ENCODE results near the gene FARS2.

The FARS2 gene

GRCh38 chr6:5619249-5619648 is 357.9 kb downstream of the FARS2 start:
- no peak overlapping the region for H3K4me3 ChIP-seq (ENCODE audit: low read depth, low read length)
- no peak for TF ChIP-seq CTCF (IDR thresholded peaks at IDR 0.05; ENCODE audit: borderline replicate concordance, insufficient read depth, low read depth, low read length)

DNA sequence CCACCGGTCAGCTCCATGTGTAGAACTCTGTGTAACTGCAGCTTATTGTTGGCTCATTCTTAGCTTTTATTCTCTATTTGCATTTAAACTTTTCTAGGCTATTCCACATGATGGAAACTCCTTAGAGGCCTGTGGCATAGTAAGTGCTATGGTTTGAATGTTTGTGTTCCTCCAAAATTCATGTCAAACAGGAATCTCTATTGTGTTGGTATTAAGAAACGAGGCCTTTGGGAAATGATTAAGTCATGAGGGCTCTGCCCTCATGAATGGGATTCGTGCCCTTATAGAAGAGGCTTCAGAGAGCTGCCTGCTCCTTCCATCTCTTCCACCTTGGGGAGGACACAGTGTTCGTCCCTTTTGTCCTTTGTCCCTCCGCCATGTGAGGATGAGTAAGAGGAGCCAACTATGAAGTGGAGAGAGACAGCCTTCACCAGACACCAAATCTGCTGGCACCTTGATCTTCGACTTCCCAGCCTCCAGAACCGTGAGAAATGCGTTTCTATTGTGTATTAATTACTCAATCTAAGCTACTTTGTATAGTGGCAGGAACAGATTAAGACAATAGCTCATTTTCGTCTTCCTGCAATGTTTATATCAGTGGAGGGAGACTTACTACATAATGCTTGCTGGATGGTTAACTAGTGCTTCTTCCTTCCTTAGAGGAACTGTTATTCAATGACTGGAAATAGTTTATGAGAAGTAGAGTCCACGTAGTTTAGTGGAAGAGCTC is 361.1 kb downstream of the FARS2 start:
- no peak for TF ChIP-seq CTCF (IDR thresholded peaks at IDR 0.05; ENCODE audit: borderline replicate concordance, insufficient read depth, low read depth, low read length)

DNA sequence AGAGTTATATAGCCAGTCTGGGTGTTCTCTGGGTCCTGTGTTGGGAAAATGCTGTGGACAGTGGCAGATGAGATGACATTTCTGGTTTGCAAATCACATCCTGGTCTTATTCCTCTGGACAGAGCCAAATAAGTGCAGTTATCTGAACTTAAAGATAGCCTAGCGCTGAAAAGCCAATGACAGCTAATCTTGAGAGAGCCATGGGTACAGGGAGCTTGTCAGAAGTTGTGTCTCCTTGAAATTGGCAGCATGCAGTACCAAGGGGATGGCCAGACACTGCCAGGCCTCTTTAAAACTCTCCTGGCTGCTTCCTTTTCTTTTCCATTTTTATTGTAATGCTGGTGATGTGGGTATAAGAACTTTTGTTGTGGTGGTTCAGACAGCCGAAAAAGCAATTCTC is 362.5 kb downstream of the FARS2 start:
- no peak for TF ChIP-seq CTCF (IDR thresholded peaks at IDR 0.05; ENCODE audit: borderline replicate concordance, insufficient read depth, low read depth, low read length)
- H3K4me3 ChIP-seq (ENCODE audit: low read depth, low read length): no peak overlapping the region

More for the DNA sequence above, 361.1 kb downstream of the FARS2 start:
- H3K4me3 ChIP-seq (ENCODE audit: low read depth, low read length): no peak overlapping the region

DNA sequence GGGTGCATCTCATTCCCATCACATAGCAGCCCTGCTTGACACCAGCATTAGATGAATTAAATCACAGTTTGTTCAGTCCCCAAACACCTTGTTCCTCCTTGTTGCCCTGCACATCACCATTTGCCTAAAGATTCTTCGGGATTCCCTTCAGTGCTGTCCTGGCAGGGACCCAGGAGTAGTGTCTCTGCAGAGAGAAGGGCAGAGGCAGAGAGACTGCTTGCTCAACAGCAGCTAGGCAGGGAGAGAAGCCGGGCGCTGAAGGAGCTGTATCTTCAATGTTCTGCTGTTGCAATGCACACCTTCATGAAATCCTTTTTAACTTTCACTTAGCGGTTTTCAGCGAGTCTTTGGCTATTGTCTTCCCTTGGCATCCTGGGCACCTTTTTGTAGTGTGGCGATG is 362.9 kb downstream of the FARS2 start:
- TF ChIP-seq CTCF (IDR thresholded peaks at IDR 0.05; ENCODE audit: borderline replicate concordance, insufficient read depth, low read depth, low read length): no peak
- H3K4me3 ChIP-seq (ENCODE audit: low read depth, low read length): no peak overlapping the region

- no peak overlapping the region for H3K4me3 ChIP-seq (ENCODE audit: low read depth, low read length)
- no peak for TF ChIP-seq CTCF (IDR thresholded peaks at IDR 0.05; ENCODE audit: borderline replicate concordance, insufficient read depth, low read depth, low read length)
Observed at GRCh38 chr6:5626727-5627426, 365.6 kb downstream of the FARS2 start.

- TF ChIP-seq CTCF (IDR thresholded peaks at IDR 0.05; ENCODE audit: borderline replicate concordance, insufficient read depth, low read depth, low read length): no peak
Observed at GRCh38 chr6:5630636-5631035, 369.3 kb downstream of the FARS2 start.

More at GRCh38 chr6:5630636-5631035, 369.3 kb downstream of the FARS2 start:
- no peak overlapping the region for H3K4me3 ChIP-seq (ENCODE audit: low read depth, low read length)
